ENCODE measurements around the gene PTGER4.

DNA sequence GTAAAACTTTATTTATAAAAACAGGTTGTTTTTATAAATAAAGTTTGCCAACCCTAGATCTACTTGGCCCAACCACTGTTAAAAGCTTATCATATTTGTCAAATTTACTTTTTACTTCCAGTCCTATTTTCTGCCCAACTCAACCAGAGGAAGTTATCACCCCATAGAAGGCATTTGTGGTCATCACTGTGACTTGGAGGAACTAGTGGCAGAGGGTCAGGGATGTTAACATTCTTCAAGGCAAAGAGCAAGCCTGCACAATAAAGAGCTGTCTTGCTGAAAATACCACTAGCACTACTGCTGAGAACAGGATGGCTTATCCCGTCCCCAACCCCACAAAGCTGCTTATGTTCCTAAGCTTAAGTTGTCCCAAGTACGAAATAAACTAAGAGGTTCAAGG, 53.7 kb downstream of the PTGER4 start:
- TF ChIP-seq TAF1 (IDR thresholded peaks at IDR 0.05; ENCODE audit: borderline replicate concordance, low read depth, low read length) (no peak), POLR2A (IDR thresholded peaks at IDR 0.05; ENCODE audit: low read depth, low read length) (no peak)

Data from GM12892 (cell line).